ENCODE data around the gene NFIC.

- TF ChIP-seq CTCF (IDR thresholded peaks at IDR 0.05; ENCODE audit: low read depth, low read length, poor library complexity, severe bottlenecking), result no peak
- TF ChIP-seq EZH2phosphoT487 (IDR thresholded peaks at IDR 0.05; ENCODE audit: borderline replicate concordance, low read length), result no peak
Measured at GRCh38 chr19:3478409-3479176, 112.2 kb downstream of the NFIC start.

All from DOHH2 (cell line).